SK-N-SH (cell line): ENCODE data around the gene HOXC5. TPM values are rescaled to one million over a fixed set of nuclear protein-coding genes. Genes with fewer than 3 reads are reported as not detected.

ENCODE experiments used
- CTCF ChIA-PET: fragments of 300-600, 350-600 bp; formaldehyde crosslinking; extraction: SDS; loops from one replicate; lab custom pipeline; 2021; lab: Yijun Ruan, JAX
- POLR2A ChIA-PET: fragments of 350-600 bp; sonication (Branson Sonifier 250); formaldehyde crosslinking; extraction: SDS; loops from one replicate; lab custom pipeline; 2020; ENCODE audit warnings: antibody characterized with exemption, inconsistent platforms; lab: Yijun Ruan, JAX
- DNase-seq: peaks from one replicate; pipeline ENCODE4 v3.0.0; 2012
- H2AFZ ChIP-seq: fragments of 200-600 bp; sonication (generic); 2 replicates; pipeline ENCODE4 v1.8.1; 2016; ENCODE audit warnings: antibody characterized with exemption, mild to moderate bottlenecking, low read depth
- H3F3A ChIP-seq: fragments of 200-600 bp; sonication (generic); replicated peaks from 2 replicates; pipeline ENCODE3; 2016; ENCODE audit warnings: antibody characterized with exemption, mild to moderate bottlenecking; ENCODE audit not compliant: insufficient read depth
- H3K27ac ChIP-seq, 2 experiments: fragments of 200-500 bp in 1 of 2; fragments of 200-600 bp in 1 of 2; sonication (Bioruptor generic) in 1 of 2; sonication (generic), shearing (Covaris generic) in 1 of 2; 2 replicates each; pipeline versions ENCODE4 v1.5.1 to v1.6.1; 2014 to 2016; ENCODE audit warnings: low read depth in 2 of 2, inconsistent platforms in 1 of 2, low read length in 1 of 2, mild to moderate bottlenecking in 1 of 2, mixed read lengths in 1 of 2
- H3K27me3 ChIP-seq: fragments of 200-600 bp; sonication (generic), shearing (Covaris generic); 2 replicates; pipeline ENCODE4 v1.6.1; 2016; ENCODE audit warnings: mixed run types; ENCODE audit not compliant: insufficient read depth
- H3K36me3 ChIP-seq, 2 experiments: fragments of 200-500 bp in 1 of 2; fragments of 200-600 bp in 1 of 2; sonication (Bioruptor generic) in 1 of 2; sonication (generic) in 1 of 2; replicated peaks in 1 of 2; 2 replicates each; pipeline versions ENCODE3 to v1.5.1; 2014 to 2016; ENCODE audit warnings: low read length in 1 of 2, mild to moderate bottlenecking in 1 of 2; ENCODE audit not compliant: insufficient read depth in 2 of 2, control insufficient read depth in 1 of 2
- H3K4me1 ChIP-seq, 2 experiments: fragments of 200-500 bp in 1 of 2; fragments of 200-600 bp in 1 of 2; sonication (Bioruptor generic) in 1 of 2; sonication (generic), shearing (Covaris generic) in 1 of 2; 2 replicates each; pipeline versions ENCODE4 v1.5.1 to v1.6.1; 2014 to 2016; ENCODE audit warnings: low read depth in 1 of 2, low read length in 1 of 2, mixed run types in 1 of 2; ENCODE audit not compliant: insufficient read depth in 2 of 2, control insufficient read depth in 1 of 2
- H3K4me2 ChIP-seq: fragments of 200-600 bp; sonication (generic), shearing (Covaris generic); 2 replicates; pipeline ENCODE4 v1.6.1; 2017; ENCODE audit warnings: mixed run types
- H3K4me3 ChIP-seq, 2 experiments: fragments of 200-500 bp in 1 of 2; fragments of 200-600 bp in 1 of 2; sonication (Bioruptor generic) in 1 of 2; sonication (generic), shearing (Covaris generic) in 1 of 2; 2 replicates each; pipeline versions ENCODE4 v1.5.1 to v1.8.1; 2014 to 2016; ENCODE audit warnings: low read depth in 2 of 2, inconsistent platforms in 1 of 2, low read length in 1 of 2, mild to moderate bottlenecking in 1 of 2, mixed read lengths in 1 of 2, moderate library complexity in 1 of 2
- H3K79me2 ChIP-seq: fragments of 200-600 bp; sonication (generic); 2 replicates; pipeline ENCODE4 v1.8.1; 2017; ENCODE audit warnings: mild to moderate bottlenecking; ENCODE audit not compliant: insufficient read depth
- H3K9ac ChIP-seq: fragments of 200-600 bp; sonication (generic); 2 replicates; pipeline ENCODE4 v1.6.1; 2017; ENCODE audit warnings: mixed run types
- H3K9me2 ChIP-seq: fragments of 200-600 bp; sonication (generic); 2 replicates; pipeline ENCODE4 v1.6.1; 2017; ENCODE audit warnings: mixed run types
- H3K9me3 ChIP-seq: fragments of 200-600 bp; sonication (generic); 2 replicates; pipeline ENCODE4 v1.6.1; 2017; ENCODE audit warnings: mixed run types, mild to moderate bottlenecking, moderate library complexity
- H4K20me1 ChIP-seq: fragments of 200-600 bp; sonication (generic); 2 replicates; pipeline ENCODE4 v1.6.1; 2017; ENCODE audit warnings: mild to moderate bottlenecking, mixed run types; ENCODE audit not compliant: insufficient read depth
- FOSL2 ChIP-seq: IDR thresholded peaks from 2 replicates; pipeline ENCODE4 v1.4.0; 2012; ENCODE audit warnings: low read depth, mild to moderate bottlenecking, moderate library complexity, borderline replicate concordance
- IRF3 ChIP-seq: fragments of 150-350 bp; IDR thresholded peaks from 2 replicates; pipeline ENCODE4 v1.6.1; 2016; ENCODE audit warnings: mild to moderate bottlenecking, low read depth, low read length
- TEAD4 ChIP-seq: IDR thresholded peaks from 2 replicates; pipeline ENCODE4 v1.4.0; 2012; ENCODE audit warnings: mild to moderate bottlenecking, borderline replicate concordance; ENCODE audit not compliant: insufficient read depth
- YY1 ChIP-seq: IDR thresholded peaks from 2 replicates; pipeline ENCODE4 v1.4.0; 2012; ENCODE audit warnings: low read depth, mild to moderate bottlenecking
- WGBS: methylation state at CpG from one replicate; pipeline ENCODE4 v1.1.6; 2017; ENCODE audit warnings: low lambda C conversion rate; 5-methylcytosine and 5-hydroxymethylcytosine counted together
- polyA plus RNA-seq, 3 experiments: library from polyadenylated mRNA; depleted of rRNA; stranded (reverse); fragments of >200 nt; gene quantifications; 2 replicates each; pipeline ENCODE4 v1.2.3, GENCODE V29; 2012
- TF ChIP-seq, protein P1 (sequence below): IDR thresholded peaks from 2 replicates; pipeline ENCODE4 v1.4.0; 2012; ENCODE audit warnings: low read depth, borderline replicate concordance
- TF ChIP-seq, protein P2 (sequence below): IDR thresholded peaks from 2 replicates; pipeline ENCODE4 v1.6.1; 2012; ENCODE audit warnings: mild to moderate bottlenecking, low read depth, low read length, moderate library complexity

Gene HOXC5
- polyA plus RNA-seq, 1 of the 3 experiments (the other 2 are of a cell fraction): 2.1 TPM

- H4K20me1 ChIP-seq: no peaks in the 10 kb centered on the region
- no peaks in the 10 kb centered on the region for H3K27me3 ChIP-seq
- H3F3A ChIP-seq: peaks cover 3% of the 10 kb centered on the region
- POLR2A ChIA-PET: no interaction called here
- CTCF ChIA-PET: interaction anchor here (0.7 to 23.2 kb wide), 12 partner anchors 8 to 313 kb away, joined by 3 to 548 read pairs (median 7); partner anchors contain the start of genes HOXC10, HOXC5, HOXC8 and HOXC9
- no peak overlapping the region for H2AFZ ChIP-seq
- no peak overlapping the region for H3K9ac ChIP-seq
- H3K4me3 ChIP-seq: no peak overlapping the region
- H3K4me1 ChIP-seq: peaks cover 7 to 40% of the 10 kb centered on the region in 2 experiments; a peak in 2 of 4 replicates
- DNase-seq: no peak
- no peak overlapping the region; a peak in 1 of 4 replicates for H3K27ac ChIP-seq
- no peaks in the 10 kb centered on the region for H3K9me2 ChIP-seq
- H3K79me2 ChIP-seq: no peaks in the 10 kb centered on the region
- TF ChIP-seq FOSL2: no peak
- TF ChIP-seq, all 33 proteins: peak for 0
- 79% methylated on average over 5 of the region's 5 CpGs for WGBS
- H3K4me2 ChIP-seq: no peak overlapping the region
- no peaks in the 10 kb centered on the region for H3K36me3 ChIP-seq
- no peaks in the 10 kb centered on the region for H3K9me3 ChIP-seq
Observed at GRCh38 chr12:54024581-54025305, 8.1 kb upstream of the HOXC5 start.

- H3K9ac ChIP-seq: no peak overlapping the region
- H3K4me3 ChIP-seq: no peak overlapping the region
- no peaks in the 10 kb centered on the region for H3K9me3 ChIP-seq
- H3K27me3 ChIP-seq: no peaks in the 10 kb centered on the region
- no peaks in the 10 kb centered on the region for H3F3A ChIP-seq
- ChIA-PET CTCF (interaction anchor here (0.7 to 23.2 kb wide), 7 partner anchors 21 to 189 kb away, joined by 3 to 548 read pairs (median 56); partner anchors contain the start of genes HOXC10 and SMUG1), POLR2A (no interaction called here)
- TF ChIP-seq, protein P1, sequence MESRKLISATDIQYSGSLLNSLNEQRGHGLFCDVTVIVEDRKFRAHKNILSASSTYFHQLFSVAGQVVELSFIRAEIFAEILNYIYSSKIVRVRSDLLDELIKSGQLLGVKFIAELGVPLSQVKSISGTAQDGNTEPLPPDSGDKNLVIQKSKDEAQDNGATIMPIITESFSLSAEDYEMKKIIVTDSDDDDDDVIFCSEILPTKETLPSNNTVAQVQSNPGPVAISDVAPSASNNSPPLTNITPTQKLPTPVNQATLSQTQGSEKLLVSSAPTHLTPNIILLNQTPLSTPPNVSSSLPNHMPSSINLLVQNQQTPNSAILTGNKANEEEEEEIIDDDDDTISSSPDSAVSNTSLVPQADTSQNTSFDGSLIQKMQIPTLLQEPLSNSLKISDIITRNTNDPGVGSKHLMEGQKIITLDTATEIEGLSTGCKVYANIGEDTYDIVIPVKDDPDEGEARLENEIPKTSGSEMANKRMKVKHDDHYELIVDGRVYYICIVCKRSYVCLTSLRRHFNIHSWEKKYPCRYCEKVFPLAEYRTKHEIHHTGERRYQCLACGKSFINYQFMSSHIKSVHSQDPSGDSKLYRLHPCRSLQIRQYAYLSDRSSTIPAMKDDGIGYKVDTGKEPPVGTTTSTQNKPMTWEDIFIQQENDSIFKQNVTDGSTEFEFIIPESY: no peak
- TF ChIP-seq, protein P2, sequence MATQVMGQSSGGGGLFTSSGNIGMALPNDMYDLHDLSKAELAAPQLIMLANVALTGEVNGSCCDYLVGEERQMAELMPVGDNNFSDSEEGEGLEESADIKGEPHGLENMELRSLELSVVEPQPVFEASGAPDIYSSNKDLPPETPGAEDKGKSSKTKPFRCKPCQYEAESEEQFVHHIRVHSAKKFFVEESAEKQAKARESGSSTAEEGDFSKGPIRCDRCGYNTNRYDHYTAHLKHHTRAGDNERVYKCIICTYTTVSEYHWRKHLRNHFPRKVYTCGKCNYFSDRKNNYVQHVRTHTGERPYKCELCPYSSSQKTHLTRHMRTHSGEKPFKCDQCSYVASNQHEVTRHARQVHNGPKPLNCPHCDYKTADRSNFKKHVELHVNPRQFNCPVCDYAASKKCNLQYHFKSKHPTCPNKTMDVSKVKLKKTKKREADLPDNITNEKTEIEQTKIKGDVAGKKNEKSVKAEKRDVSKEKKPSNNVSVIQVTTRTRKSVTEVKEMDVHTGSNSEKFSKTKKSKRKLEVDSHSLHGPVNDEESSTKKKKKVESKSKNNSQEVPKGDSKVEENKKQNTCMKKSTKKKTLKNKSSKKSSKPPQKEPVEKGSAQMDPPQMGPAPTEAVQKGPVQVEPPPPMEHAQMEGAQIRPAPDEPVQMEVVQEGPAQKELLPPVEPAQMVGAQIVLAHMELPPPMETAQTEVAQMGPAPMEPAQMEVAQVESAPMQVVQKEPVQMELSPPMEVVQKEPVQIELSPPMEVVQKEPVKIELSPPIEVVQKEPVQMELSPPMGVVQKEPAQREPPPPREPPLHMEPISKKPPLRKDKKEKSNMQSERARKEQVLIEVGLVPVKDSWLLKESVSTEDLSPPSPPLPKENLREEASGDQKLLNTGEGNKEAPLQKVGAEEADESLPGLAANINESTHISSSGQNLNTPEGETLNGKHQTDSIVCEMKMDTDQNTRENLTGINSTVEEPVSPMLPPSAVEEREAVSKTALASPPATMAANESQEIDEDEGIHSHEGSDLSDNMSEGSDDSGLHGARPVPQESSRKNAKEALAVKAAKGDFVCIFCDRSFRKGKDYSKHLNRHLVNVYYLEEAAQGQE: no peak
- TF ChIP-seq YY1 (no peak), IRF3 (no peak), TEAD4 (no peak)
- H2AFZ ChIP-seq: no peak overlapping the region
- no peak overlapping the region for H3K4me2 ChIP-seq
- 78% methylated on average over 7 of the region's 7 CpGs for WGBS
- no peaks in the 10 kb centered on the region for H4K20me1 ChIP-seq
- no peak overlapping the region; a peak in 1 of 4 replicates for H3K27ac ChIP-seq
- no peak for DNase-seq
- H3K79me2 ChIP-seq: no peaks in the 10 kb centered on the region
- H3K9me2 ChIP-seq: no peaks in the 10 kb centered on the region
- H3K36me3 ChIP-seq: no peaks in the 10 kb centered on the region
- H3K4me1 ChIP-seq: peaks cover 0 to 34% of the 10 kb centered on the region in 2 experiments; a peak in 1 of 4 replicates
Observed at GRCh38 chr12:54025499-54026405, 7.1 kb upstream of the HOXC5 start.
